ENCODE measurements around the gene MYL4. TPM values are rescaled to one million over a fixed set of nuclear protein-coding genes. Genes with fewer than 3 reads are reported as not detected.
A peak's percentile ranks its signal among the peaks of the same experiment; 100 is the strongest.

The MYL4 gene
- total RNA-seq, 1 donor: 0.27 TPM

DNA sequence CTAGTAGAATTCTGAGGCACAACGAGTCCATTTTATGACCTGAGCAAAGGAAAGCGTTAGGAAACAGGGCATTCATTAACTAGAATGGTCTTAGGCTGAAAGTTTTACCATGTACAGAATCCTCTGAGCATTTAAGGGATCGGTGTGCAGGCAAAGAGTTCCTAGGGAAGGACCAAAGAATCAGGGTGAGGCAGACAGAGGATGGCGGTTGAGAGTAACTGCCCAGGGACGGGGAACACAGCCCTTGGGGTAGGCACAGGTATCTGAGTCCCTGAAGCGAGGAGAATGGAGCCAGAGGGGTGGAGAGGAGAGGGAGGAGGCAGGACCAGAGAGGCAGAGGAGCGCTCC lies 30.4 kb downstream of the MYL4 start:
- no peak for DNase-seq (ENCODE audit: low read depth in 2 of 3, low spot score in 2 of 3)

DNA sequence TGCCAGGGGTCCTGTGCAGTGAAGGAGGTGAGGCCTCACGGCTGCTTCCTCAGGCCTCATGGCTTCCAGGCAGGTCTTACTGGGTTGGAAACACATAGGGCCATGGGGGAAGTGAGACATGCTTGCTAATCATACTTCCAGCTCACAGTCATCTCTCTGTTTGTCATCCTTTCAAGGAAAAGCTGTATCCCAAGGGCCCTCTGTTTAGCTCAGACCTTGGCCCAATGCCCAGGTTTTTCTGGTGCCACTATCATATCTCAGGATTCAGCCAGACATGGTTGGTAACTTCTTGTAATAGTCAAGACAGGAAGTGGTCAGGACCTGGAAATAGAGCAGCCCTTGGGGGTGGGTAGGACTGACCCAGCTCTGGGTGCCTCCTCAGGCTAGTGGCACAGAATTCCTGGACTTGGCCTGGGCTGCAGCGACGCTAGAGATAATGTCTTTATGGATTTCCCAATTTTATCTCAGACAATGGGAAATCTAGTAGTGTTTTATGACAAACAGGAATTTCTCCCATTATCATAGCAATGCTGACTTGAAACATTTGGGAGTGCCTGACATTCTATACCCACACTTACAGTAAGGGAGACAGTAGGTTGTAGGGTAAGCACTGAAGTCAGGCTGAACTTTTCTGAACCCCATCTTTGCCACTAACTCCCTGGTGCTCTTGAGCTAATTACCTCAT lies 31.0 kb downstream of the MYL4 start:
- peak in 2 of 3 donors; percentile 59 to 76 for DNase-seq (ENCODE audit: low read depth in 2 of 3, low spot score in 2 of 3)

DNA sequence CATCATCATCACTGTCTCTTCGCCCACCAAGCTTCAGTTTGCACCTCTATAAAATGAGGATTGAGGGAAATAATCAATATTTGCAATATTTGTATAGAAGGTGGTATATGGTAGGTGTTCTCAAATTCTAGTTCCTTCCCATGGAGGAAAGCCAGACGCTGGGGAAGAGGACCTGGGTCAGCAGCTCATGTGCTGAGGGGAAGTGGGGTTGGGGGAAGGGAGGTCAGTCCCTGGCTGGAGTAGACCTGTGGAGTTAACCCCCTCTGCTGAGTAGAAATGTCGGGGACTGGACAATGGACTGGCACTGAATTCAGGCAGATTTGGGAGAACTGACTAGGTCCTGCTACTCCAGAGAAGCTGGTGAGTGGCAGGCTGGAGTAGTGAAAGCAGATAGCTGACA lies 31.7 kb downstream of the MYL4 start:
- DNase-seq (ENCODE audit: low read depth in 2 of 3, low spot score in 2 of 3): no peak

- no peak for DNase-seq (ENCODE audit: low read depth in 2 of 3, low spot score in 2 of 3)
These were observed 33.5 kb downstream of the MYL4 start for GRCh38 chr17:47242648-47243047.

- DNase-seq (ENCODE audit: low read depth in 2 of 3, low spot score in 2 of 3): no peak
These were observed 34.8 kb downstream of the MYL4 start for GRCh38 chr17:47243737-47244598.

DNA sequence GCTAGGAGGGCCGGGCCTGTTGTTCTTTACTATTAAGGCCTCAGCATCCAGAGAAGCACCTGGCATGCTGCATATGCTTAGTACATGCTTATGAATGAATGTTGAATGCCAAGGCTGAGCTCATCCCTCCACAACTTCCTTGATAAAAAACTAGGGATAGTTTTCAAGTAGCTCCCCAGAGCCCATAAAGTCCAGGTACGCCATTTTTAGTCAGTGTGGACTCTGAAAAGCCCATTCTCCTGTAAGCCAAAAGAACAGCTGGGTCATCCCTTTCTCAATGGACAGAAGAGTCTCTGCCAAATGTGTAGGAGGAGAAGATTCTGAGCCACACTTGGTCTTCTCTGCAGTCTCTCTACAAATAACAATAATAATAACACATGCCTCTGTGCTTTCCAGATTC lies 35.5 kb downstream of the MYL4 start:
- DNase-seq (ENCODE audit: low read depth in 2 of 3, low spot score in 2 of 3): no peak

DNA sequence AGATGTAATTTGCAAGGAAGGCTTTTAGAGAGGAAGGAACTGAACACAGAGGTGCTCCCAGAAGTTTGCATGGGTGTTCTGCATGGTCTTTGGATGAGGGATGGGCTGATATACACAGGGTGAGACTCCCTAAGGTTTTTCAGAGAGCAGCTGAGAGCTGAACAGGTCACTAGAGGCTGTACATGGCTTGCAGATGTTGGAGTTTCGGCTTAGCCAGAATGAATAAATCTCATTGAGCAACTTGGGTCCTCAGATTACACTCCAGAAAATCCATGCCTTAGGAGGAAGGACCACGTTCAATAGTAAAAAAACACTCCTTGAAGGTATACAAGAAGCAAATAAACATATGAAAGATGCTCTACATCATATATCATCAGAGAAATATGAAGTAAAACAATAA lies 37.0 kb downstream of the MYL4 start:
- DNase-seq (ENCODE audit: low read depth in 2 of 3, low spot score in 2 of 3): no peak

DNA sequence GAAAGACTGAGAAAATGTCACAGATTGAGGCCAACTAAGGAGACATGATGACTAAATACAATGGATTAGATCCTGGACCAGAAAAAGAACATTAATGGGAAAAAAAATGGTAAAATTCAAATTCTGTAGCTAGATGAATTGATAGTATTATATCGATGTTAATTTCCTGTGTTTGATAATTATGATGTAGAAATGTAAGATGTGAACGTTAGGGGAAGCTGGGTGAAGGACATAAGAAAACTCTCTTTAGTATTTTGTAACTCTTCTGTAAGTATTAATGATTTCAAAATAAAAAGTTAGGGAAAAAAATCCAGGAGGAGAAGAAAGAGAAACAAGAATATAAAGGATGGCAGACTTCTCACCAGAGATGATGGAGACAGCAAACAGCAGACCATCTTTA lies 41.7 kb downstream of the MYL4 start:
- no peak for DNase-seq (ENCODE audit: low read depth in 2 of 3, low spot score in 2 of 3)

- no peak for DNase-seq (ENCODE audit: low read depth in 2 of 3, low spot score in 2 of 3)
These were observed 42.3 kb downstream of the MYL4 start for GRCh38 chr17:47251421-47251940.

DNA sequence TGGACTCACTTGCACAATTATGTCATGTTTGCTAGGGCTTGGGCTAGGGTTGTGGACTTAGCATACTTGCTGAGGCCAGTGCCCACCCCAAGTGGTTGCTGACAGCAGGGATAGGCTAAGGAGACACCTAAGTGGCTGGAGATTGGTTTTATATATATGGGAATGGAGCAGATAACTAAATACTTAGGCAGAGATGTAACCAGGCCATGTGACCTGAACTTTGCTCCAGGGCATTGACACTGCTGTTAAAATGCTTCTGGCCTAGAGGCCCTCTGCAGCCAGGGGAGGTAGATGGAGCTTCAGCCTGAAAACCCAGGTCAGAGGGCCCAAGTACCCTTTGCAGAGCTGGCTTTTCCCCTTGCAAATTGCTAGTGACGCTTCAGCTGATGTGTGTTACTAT lies 43.1 kb downstream of the MYL4 start:
- DNase-seq (ENCODE audit: low read depth in 2 of 3, low spot score in 2 of 3): no peak

- no peak for DNase-seq (ENCODE audit: low read depth in 2 of 3, low spot score in 2 of 3)
These were observed 43.8 kb downstream of the MYL4 start for GRCh38 chr17:47252766-47253512.

GRCh38 chr17:47253541-47254402 lies 44.6 kb downstream of the MYL4 start, which contains the start of gene ITGB3:
TSS of gene ITGB3 (plus strand) at chr17:47253827. CDS start at chr17:47253862, 35 bp downstream.
- DNase-seq (ENCODE audit: low read depth in 2 of 3, low spot score in 2 of 3): peak; percentile 17 to 79 (median 73)

DNA sequence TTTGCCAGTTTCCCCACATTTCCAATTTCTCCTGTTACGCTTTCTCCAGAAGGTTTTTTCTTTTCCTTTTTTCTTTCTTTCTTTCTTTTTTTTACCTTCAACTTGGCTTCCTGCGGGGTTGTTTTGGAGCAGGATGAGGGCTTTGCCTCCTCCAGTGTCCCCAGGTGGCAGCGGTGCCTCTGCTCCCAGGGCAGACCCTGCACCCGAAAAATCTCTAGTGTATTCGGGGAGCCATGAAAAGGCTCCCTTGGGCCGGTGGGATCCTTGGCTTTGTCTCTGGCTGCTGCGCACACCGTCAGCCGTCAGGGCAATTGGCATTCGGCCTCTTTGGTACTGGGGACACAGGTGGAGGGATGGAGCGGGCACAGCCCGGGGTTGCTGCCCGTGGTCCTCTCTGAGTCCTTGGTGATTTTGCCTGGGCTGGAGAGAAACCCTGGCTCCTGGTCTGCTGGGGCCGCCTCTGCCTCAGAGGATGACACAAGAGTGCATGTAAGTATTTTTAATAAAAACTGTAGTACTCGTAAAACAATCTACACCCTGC lies 45.3 kb downstream of the MYL4 start:
- DNase-seq (ENCODE audit: low read depth in 2 of 3, low spot score in 2 of 3): no peak

DNA sequence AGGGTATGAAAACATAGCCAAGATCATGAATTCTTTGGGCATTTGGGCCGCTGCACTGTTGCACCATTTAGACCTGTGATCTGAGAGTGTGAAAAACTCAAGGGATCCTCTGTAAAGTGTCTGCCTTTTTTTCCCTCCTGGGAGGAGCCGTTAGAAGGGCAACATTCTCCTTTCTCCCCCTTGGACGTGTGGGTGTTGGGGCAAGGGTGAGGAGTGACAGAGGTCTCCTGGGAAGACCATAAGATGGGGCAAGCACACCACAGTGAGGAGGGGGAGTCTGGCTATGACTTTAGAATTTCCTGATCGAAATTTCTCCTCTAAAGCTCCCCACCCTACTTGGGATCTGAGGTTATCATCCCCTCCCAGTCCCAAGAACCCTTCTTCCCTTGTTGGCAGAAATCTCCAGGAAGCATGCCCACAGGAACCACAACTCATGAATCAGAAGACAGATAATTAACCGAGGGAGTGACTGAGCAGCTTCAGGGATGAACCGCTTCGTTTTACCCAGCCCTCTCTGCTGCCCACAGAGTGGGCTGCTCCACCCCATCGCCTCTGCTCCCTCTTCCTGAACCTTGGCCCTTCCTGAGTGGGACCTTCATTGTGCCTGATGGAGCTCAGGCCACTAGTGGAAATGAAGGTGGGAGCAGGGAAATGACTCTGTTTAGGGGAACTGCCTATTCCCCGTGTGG lies 48.6 kb downstream of the MYL4 start:
- DNase-seq (ENCODE audit: low read depth in 2 of 3, low spot score in 2 of 3): peak in 2 of 3 donors; percentile 7 to 26

DNA sequence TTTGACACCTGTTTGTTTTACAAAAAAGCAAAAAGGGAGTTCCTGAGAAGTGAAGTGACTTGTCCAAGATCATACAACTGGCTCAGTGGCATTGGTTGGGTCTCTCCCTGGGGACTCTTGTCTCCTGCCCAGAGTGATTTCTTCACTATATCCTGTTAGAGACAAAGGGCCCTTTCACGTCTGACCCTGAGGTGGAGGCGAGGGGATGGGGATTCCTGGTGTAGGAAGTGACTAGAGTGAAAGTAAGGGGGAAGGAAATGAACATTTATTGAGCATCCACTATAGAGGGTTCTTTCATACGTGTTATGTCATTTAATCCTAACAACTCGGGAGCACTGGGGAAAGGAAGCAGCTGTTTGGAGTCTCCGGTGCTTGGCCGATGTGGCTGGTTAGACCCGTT lies 53.4 kb downstream of the MYL4 start:
- no peak for DNase-seq (ENCODE audit: low read depth in 2 of 3, low spot score in 2 of 3)

DNA sequence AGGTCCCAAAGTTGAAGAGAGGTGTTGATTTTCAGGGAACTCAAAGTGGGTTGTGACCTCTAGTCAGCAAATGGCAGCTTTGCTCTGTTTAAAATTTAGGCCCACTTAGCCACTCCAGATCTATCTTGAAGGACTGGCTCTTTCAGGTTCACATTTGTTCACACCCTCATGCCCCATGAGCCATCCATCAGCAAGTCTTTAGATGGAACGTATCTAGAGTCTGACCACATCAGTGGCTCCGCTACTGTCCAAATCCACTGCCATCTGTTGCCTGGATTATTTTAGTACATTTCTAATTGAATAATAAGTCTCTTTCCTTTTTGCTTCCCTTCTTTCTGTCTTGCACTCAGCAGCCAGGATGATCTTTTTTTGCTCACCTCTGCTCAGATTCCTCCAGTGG lies 55.0 kb downstream of the MYL4 start:
- DNase-seq (ENCODE audit: low read depth in 2 of 3, low spot score in 2 of 3): no peak

DNA sequence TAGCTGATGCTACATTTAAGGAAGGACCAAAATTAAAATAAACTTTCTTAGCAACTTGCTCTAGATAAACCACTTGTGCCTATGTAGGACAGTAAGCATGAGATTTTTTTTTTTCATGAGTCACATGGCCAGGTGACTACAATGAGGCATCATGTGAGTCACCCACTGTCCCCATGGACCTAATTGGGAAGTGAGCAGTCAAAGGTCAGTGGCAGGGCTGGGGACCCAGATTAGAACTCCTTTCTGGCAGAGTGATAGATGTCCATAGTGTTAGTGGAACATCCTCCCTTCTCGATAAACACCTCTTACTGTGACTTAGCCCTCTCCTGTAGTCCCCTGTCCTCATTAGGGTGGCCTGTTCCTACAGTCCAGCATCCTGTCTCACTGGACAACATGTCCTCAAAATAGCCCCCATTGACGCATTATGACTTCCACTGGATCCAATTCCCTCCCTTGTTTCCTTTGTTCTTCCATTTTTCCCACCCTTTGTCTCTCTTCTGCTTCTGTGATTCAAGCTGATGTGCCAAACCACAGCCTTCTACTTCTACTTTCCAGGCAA lies 56.9 kb downstream of the MYL4 start:
- no peak for DNase-seq (ENCODE audit: low read depth in 2 of 3, low spot score in 2 of 3)

GRCh38 chr17:47266782-47267181 lies 57.6 kb downstream of the MYL4 start:
- DNase-seq (ENCODE audit: low read depth in 2 of 3, low spot score in 2 of 3): no peak

GRCh38 chr17:47267354-47267828 lies 58.2 kb downstream of the MYL4 start:
- no peak for DNase-seq (ENCODE audit: low read depth in 2 of 3, low spot score in 2 of 3)

All from hematopoietic multipotent progenitor cell (in vitro differentiated cells).